Naive thymus-derived CD8-positive, alpha-beta T cell (primary cell): Measurements from ENCODE around the gene HEYL. TPM values are rescaled to one million over a fixed set of nuclear protein-coding genes. Genes with fewer than 3 reads are reported as not detected.

Experiments used
- ATAC-seq, 2 donors: fragments of 150-1000 bp; cut with Tn5 transposase in 1 of 2; sonication (Bioruptor Pico), chemical (Tn5 transposase) in 1 of 2; 1 replicate in 1 of 2; 2 replicates in 1 of 2; pipeline ENCODE4 v1.10.0; 2021; ENCODE audit warnings: mild to moderate bottlenecking in 2 of 2, moderate library complexity in 2 of 2
- POLR2A ChIA-PET: fragments of 350-600 bp; sonication (Branson Sonifier 250); formaldehyde crosslinking; loops from one replicate; lab custom pipeline; 2021; ENCODE audit warnings: antibody characterized with exemption; lab: Charles Lee
- DNase-seq, 10 donors: peaks; one replicate each; pipeline versions ENCODE4 v3.0.0 to v3.0.0-alpha.2; 2020 to 2022
- H3K27ac Mint-ChIP-seq, 10 donors: one replicate each; pipeline ENCODE4 v1.8.0; 2020 to 2022; ENCODE audit warnings: mild to moderate bottlenecking in 10 of 10, mixed read lengths in 10 of 10, moderate library complexity in 4 of 10, inconsistent platforms in 1 of 10
- H3K27me3 Mint-ChIP-seq, 5 donors: one replicate each; pipeline ENCODE4 v1.8.0; 2021 to 2022; ENCODE audit warnings: mixed read lengths in 5 of 5
- H3K36me3 Mint-ChIP-seq, 3 donors: one replicate each; pipeline ENCODE4 v1.8.0; 2020 to 2022; ENCODE audit warnings: mixed read lengths in 3 of 3, mild to moderate bottlenecking in 2 of 3, inconsistent platforms in 1 of 3
- H3K4me1 Mint-ChIP-seq, 4 donors: one replicate each; pipeline ENCODE4 v1.8.0; 2021 to 2022; ENCODE audit warnings: mixed read lengths in 4 of 4
- H3K4me3 Mint-ChIP-seq, 10 donors: one replicate each; pipeline ENCODE4 v1.8.0; 2020 to 2022; ENCODE audit warnings: mild to moderate bottlenecking in 10 of 10, mixed read lengths in 10 of 10, moderate library complexity in 6 of 10, inconsistent platforms in 1 of 10
- H3K9me3 Mint-ChIP-seq, 9 donors: one replicate each; pipeline ENCODE4 v1.8.0; 2020 to 2022; ENCODE audit warnings: mixed read lengths in 9 of 9, mild to moderate bottlenecking in 3 of 9, inconsistent platforms in 1 of 9, moderate library complexity in 1 of 9
- polyA plus RNA-seq, 3 donors: library from polyadenylated mRNA; unstranded; fragments of 300-500 nt; fragmentation: Illumina TruSeq; gene quantifications; one replicate each; pipeline ENCODE4 v1.2.3, GENCODE V29; 2021
- total RNA-seq, 8 experiments: library from RNA in 2 of 8; stranded (reverse) in 2 of 8; gene quantifications; one replicate each; pipeline ENCODE4 v1.2.3 and lab custom pipeline; 2021 to 2026

HEYL gene
- total and polyA plus RNA-seq, 5 experiments from 2014 or later: 0.11 to 0.30 TPM; not detected in 3

DNA sequence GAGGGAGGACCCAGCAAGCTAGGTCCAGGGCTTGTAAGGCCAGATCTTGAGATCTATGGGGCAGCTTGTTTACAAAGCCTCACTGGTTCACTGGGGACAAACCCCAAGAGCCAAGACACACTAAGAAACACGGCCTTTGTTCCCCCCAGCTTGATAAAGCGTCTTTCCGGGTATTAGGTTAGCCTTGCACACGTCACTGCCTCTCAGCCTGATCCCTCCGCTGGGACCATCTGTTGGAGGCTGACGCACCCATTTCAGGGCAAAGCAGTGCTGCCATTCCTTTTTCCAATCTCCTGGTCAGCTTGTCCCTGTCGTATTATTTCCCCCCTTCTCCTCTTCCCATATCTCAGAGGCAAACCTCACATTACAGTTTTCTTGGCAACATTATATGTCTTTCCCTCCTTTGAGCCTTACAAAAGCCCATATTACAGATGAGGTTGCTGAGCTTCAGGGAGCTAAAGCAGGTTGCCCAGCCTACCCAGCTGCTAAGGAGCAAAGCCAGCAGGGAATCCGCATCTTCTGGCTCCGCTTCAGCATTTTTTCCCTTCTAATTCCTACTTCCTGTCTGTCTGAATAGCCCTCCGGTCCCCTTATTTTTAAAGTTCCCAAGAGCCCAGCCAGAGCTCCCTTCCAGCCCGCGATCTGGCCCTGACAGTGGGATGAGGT, 4.1 kb downstream of the HEYL start:
- Mint-ChIP-seq H3K4me3 (no peak overlapping the region), H3K4me1 (peaks cover 0 to 4% (median under 1%) of the 10 kb centered on the region in 4 donors), H3K9me3 (no peaks in the 10 kb centered on the region), H3K27me3 (peaks cover 6 to 50% (median 33%) of the 10 kb centered on the region in 5 donors), H3K27ac (no peak overlapping the region), H3K36me3 (peaks cover 0 to 3% (median 0%) of the 10 kb centered on the region in 3 donors)
- no peak for DNase-seq
- POLR2A ChIA-PET: no interaction called here
- ATAC-seq: no peak

- DNase-seq: no peak
Measured at GRCh38 chr1:39633422-39633821, 6.0 kb downstream of the HEYL start.

DNA sequence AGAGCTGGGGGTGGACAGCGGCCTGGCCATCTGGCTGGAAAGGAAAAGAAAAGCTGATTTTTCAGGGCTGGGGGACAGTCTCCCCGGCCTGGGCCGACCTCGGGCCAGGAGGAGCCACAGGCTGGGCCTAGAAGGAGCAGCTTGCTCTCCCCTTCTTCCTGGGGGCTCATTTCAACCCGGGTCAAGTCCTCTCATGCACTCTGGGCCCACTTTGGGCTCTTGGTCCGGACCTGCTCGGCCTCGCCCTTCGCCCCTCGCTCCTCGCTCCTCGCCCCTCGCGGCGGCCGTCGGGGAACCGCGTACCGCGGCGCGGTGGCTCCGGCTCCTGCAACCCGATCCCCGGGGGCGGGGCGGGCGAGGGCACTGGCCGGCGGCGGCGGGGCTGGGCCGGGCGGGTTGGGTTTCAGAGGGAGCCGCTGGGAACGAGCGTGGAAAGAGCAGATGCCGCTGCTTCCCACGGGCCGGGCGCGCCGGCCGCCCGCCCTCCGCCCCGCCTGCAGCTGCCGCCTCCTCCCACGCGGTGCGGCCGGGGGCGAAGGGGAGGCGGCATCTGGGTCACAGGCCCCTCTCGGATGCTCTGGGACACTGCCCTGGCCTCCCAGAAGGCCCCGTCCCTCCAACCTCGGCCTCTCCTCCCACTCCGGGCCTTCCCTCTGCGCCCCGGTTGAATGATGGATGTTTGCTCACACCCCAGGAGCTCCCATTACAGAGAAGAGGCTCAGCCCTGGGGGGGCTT, 6.6 kb downstream of the HEYL start:
- no peak for DNase-seq
- Mint-ChIP-seq H3K4me3 (no peak overlapping the region), H3K27me3 (peaks cover 6 to 47% (median 29%) of the 10 kb centered on the region in 5 donors), H3K4me1 (no peaks in the 10 kb centered on the region), H3K27ac (no peak overlapping the region), H3K36me3 (peaks cover 0 to 3% (median 0%) of the 10 kb centered on the region in 3 donors), H3K9me3 (no peaks in the 10 kb centered on the region)
- POLR2A ChIA-PET: no interaction called here
- no peak for ATAC-seq

More at GRCh38 chr1:39633422-39633821, 6.0 kb downstream of the HEYL start:
- no peak overlapping the region for H3K4me3 Mint-ChIP-seq
- H3K9me3 Mint-ChIP-seq: no peaks in the 10 kb centered on the region
- no peak overlapping the region for H3K27ac Mint-ChIP-seq
- no peaks in the 10 kb centered on the region for H3K4me1 Mint-ChIP-seq
- H3K27me3 Mint-ChIP-seq: peaks cover 6 to 50% (median 33%) of the 10 kb centered on the region in 5 donors
- POLR2A ChIA-PET: no interaction called here
- H3K36me3 Mint-ChIP-seq: peaks cover 0 to 3% (median 0%) of the 10 kb centered on the region in 3 donors
- no peak for ATAC-seq

GRCh38 chr1:39632323-39632681, 7.1 kb downstream of the HEYL start:
- Mint-ChIP-seq H3K9me3 (no peaks in the 10 kb centered on the region), H3K27ac (no peak overlapping the region), H3K36me3 (peaks cover 0 to 3% (median 0%) of the 10 kb centered on the region in 3 donors), H3K4me1 (no peaks in the 10 kb centered on the region), H3K27me3 (peaks cover 6 to 42% (median 25%) of the 10 kb centered on the region in 5 donors), H3K4me3 (no peak overlapping the region)
- POLR2A ChIA-PET: no interaction called here
- no peak for DNase-seq
- no peak for ATAC-seq

GRCh38 chr1:39631361-39632322, 7.8 kb downstream of the HEYL start:
- ATAC-seq: no peak
- POLR2A ChIA-PET: no interaction called here
- no peak overlapping the region for H3K27ac Mint-ChIP-seq
- DNase-seq: no peak
- H3K4me3 Mint-ChIP-seq: no peak overlapping the region
- peaks cover 0 to 3% (median 0%) of the 10 kb centered on the region in 3 donors for H3K36me3 Mint-ChIP-seq
- no peaks in the 10 kb centered on the region for H3K4me1 Mint-ChIP-seq
- H3K9me3 Mint-ChIP-seq: no peaks in the 10 kb centered on the region
- peaks cover 6 to 35% (median 23%) of the 10 kb centered on the region in 5 donors for H3K27me3 Mint-ChIP-seq

- DNase-seq (no peak), ATAC-seq (no peak)
- Mint-ChIP-seq H3K27ac (no peak overlapping the region), H3K27me3 (peaks cover 5 to 20% (median 9%) of the 10 kb centered on the region in 5 donors), H3K4me3 (no peak overlapping the region), H3K36me3 (no peaks in the 10 kb centered on the region), H3K9me3 (no peaks in the 10 kb centered on the region), H3K4me1 (no peaks in the 10 kb centered on the region)
- POLR2A ChIA-PET: no interaction called here
Measured at GRCh38 chr1:39628807-39629350, 10.6 kb downstream of the HEYL start.

DNA sequence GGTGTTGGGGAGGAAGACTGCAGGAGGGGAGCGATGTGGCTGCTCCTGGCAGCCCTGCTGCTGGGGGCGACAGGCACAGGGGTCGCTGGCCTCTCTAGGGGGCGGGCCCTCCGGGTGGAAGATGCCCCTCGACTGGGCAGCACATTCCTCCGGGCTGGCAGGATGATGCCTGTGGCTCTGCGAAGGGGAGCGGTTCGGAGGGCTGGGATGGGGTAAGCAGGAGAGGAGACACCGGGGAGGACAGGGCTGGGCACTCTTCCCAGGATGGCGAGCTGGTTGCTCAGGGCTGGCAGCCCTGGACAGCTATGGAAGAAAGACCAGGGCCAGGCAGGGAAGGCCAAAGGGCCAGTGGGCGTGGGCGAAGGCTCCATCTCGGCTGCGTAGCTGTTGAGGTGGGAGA, 12.8 kb downstream of the HEYL start:
- no peak overlapping the region for H3K27ac Mint-ChIP-seq
- H3K4me1 Mint-ChIP-seq: no peaks in the 10 kb centered on the region
- H3K9me3 Mint-ChIP-seq: no peaks in the 10 kb centered on the region
- POLR2A ChIA-PET: no interaction called here
- H3K36me3 Mint-ChIP-seq: no peaks in the 10 kb centered on the region
- no peak overlapping the region for H3K4me3 Mint-ChIP-seq
- H3K27me3 Mint-ChIP-seq: peaks cover 2 to 23% (median 12%) of the 10 kb centered on the region in 5 donors
- ATAC-seq (no peak), DNase-seq (no peak)

- DNase-seq (no peak), ATAC-seq (no peak)
- Mint-ChIP-seq H3K4me1 (no peaks in the 10 kb centered on the region), H3K36me3 (no peaks in the 10 kb centered on the region), H3K27me3 (peaks cover 2 to 23% (median 12%) of the 10 kb centered on the region in 5 donors), H3K4me3 (no peak overlapping the region), H3K27ac (no peak overlapping the region), H3K9me3 (peaks cover 0 to under 1% (median 0%) of the 10 kb centered on the region in 9 donors)
- POLR2A ChIA-PET: no interaction called here
Measured at GRCh38 chr1:39625462-39626273, 13.8 kb downstream of the HEYL start.

DNA sequence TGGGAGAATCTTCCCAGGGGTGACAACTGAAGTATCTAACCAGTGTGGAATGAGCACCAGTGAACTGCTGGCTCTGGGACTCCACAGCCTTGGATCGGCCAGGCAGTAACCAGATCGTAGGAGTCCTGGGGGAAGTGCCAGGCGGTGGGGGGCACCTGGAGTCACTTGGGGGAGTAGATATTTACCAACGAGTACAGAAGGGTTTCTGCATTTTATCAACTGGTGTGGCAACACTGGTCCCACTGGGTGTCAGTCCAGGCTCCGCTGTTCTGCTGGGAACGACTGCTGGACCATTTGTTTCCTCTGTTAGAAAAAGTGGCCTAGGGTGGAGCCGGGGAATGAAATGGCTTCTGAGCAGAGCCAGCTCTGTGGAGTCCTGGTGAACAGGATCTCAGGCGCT, 14.4 kb downstream of the HEYL start:
- Mint-ChIP-seq H3K36me3 (no peaks in the 10 kb centered on the region), H3K27me3 (peaks cover 2 to 23% (median 12%) of the 10 kb centered on the region in 5 donors), H3K9me3 (peaks cover 0 to 3% (median 0%) of the 10 kb centered on the region in 9 donors), H3K4me1 (no peaks in the 10 kb centered on the region), H3K4me3 (no peak overlapping the region), H3K27ac (no peak overlapping the region)
- DNase-seq: no peak
- POLR2A ChIA-PET: no interaction called here
- ATAC-seq: no peak

DNA sequence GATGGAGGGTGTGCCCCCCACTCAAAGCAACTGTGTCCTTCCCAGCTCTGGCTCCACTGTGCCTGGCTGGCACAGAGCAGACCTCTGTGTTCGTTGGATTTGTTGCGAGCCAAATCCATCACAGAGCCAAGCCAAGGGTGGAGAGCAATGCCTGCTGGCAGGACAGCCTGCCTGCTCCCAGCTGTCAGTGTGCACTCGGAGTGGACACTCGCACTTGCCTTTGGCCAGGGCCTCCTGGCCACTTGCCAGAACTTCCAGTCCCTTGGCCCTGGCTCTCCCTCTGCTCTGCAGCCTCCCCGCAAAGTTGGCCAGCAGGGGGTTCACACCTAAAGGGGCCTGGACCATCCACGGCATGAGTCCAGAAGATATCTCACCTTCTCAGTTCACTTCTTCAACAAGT, 16.4 kb downstream of the HEYL start:
- no peak overlapping the region for H3K4me3 Mint-ChIP-seq
- no peak for ATAC-seq
- H3K9me3 Mint-ChIP-seq: peaks cover 0 to 3% (median 0%) of the 10 kb centered on the region in 9 donors
- H3K27ac Mint-ChIP-seq: no peak overlapping the region
- DNase-seq: no peak
- H3K4me1 Mint-ChIP-seq: no peaks in the 10 kb centered on the region
- H3K36me3 Mint-ChIP-seq: no peaks in the 10 kb centered on the region
- POLR2A ChIA-PET: no interaction called here
- peaks cover 2 to 23% (median 12%) of the 10 kb centered on the region in 5 donors for H3K27me3 Mint-ChIP-seq

- peaks cover 0 to 3% (median 0%) of the 10 kb centered on the region in 9 donors for H3K9me3 Mint-ChIP-seq
Measured at GRCh38 chr1:39622427-39622826, 17.0 kb downstream of the HEYL start.

More at GRCh38 chr1:39622427-39622826, 17.0 kb downstream of the HEYL start:
- Mint-ChIP-seq H3K4me3 (no peak overlapping the region), H3K4me1 (no peaks in the 10 kb centered on the region), H3K27ac (no peak overlapping the region), H3K27me3 (peaks cover 2 to 23% (median 14%) of the 10 kb centered on the region in 5 donors), H3K36me3 (no peaks in the 10 kb centered on the region)
- DNase-seq (no peak), ATAC-seq (no peak)
- POLR2A ChIA-PET: interaction anchor here (0.6 kb wide), 1 partner anchor 513 kb away, joined by 4 read pairs; no protein-coding TSS in a partner anchor
